Trophoblast cell (in vitro differentiated cells and primary cell): Measurements from ENCODE around the gene ZFAND2A.

ENCODE experiments used
- DNase-seq, 2 donors: peaks; one replicate each; pipeline ENCODE4 v3.0.0-alpha.2; 2016
- H2AFZ ChIP-seq: 2 replicates; pipeline ENCODE4 v1.6.1; 2013; ENCODE audit warnings: low read length, moderate library complexity, mild to moderate bottlenecking; ENCODE audit not compliant: insufficient read depth, poor library complexity
- H2AK5ac ChIP-seq: 2 replicates; pipeline ENCODE4 v1.6.1; 2013; ENCODE audit warnings: mild to moderate bottlenecking, low read length
- H2BK120ac ChIP-seq: 2 replicates; pipeline ENCODE4 v1.6.1; 2013; ENCODE audit warnings: low read length, mild to moderate bottlenecking, moderate library complexity; ENCODE audit not compliant: insufficient read depth, poor library complexity
- H2BK12ac ChIP-seq: 2 replicates; pipeline ENCODE4 v1.6.1; 2013; ENCODE audit warnings: mild to moderate bottlenecking, low read length, moderate library complexity
- H2BK5ac ChIP-seq: 2 replicates; pipeline ENCODE4 v1.6.1; 2013; ENCODE audit warnings: low read length, low read depth, moderate library complexity, mild to moderate bottlenecking; ENCODE audit not compliant: poor library complexity
- H3K14ac ChIP-seq: 2 replicates; pipeline ENCODE4 v1.6.1; 2013; ENCODE audit warnings: mild to moderate bottlenecking, low read length
- H3K18ac ChIP-seq: 2 replicates; pipeline ENCODE4 v1.6.1; 2013; ENCODE audit warnings: mild to moderate bottlenecking, low read length
- H3K23ac ChIP-seq: 2 replicates; pipeline ENCODE4 v1.6.1; 2013; ENCODE audit warnings: low read length
- H3K27ac ChIP-seq: 2 replicates; pipeline ENCODE4 v1.5.1; 2013; ENCODE audit warnings: low read depth, mild to moderate bottlenecking, inconsistent platforms, low read length, moderate library complexity
- H3K27me3 ChIP-seq: 2 replicates; pipeline ENCODE4 v1.6.1; 2013; ENCODE audit warnings: inconsistent platforms, mild to moderate bottlenecking, low read length, moderate library complexity; ENCODE audit not compliant: insufficient read depth
- H3K36me3 ChIP-seq, 2 experiments: 1 replicate in 1 of 2; 2 replicates in 1 of 2; pipeline ENCODE4 v1.6.1; 2013; ENCODE audit warnings: low read length in 2 of 2, mild to moderate bottlenecking in 2 of 2, moderate library complexity in 1 of 2; ENCODE audit not compliant: insufficient read depth in 2 of 2, control insufficient read depth in 1 of 2
- H3K4ac ChIP-seq: 2 replicates; pipeline ENCODE4 v1.6.1; 2013; ENCODE audit warnings: low read depth, mild to moderate bottlenecking, low read length, moderate library complexity
- H3K4me1 ChIP-seq, 2 experiments: 1 replicate in 1 of 2; 2 replicates in 1 of 2; pipeline ENCODE4 v1.6.1; 2013; ENCODE audit warnings: low read length in 2 of 2, mild to moderate bottlenecking in 2 of 2, moderate library complexity in 1 of 2; ENCODE audit not compliant: insufficient read depth in 2 of 2, control insufficient read depth in 1 of 2
- H3K4me2 ChIP-seq: 2 replicates; pipeline ENCODE4 v1.6.1; 2013; ENCODE audit warnings: inconsistent platforms, mild to moderate bottlenecking, low read length, moderate library complexity
- H3K4me3 ChIP-seq: 2 replicates; pipeline ENCODE4 v1.5.1; 2013; ENCODE audit warnings: mild to moderate bottlenecking, low read depth, low read length, inconsistent platforms
- H3K79me1 ChIP-seq: one replicate; pipeline ENCODE4 v1.6.1; 2013; ENCODE audit warnings: low read length
- H3K79me2 ChIP-seq: 2 replicates; pipeline ENCODE4 v1.6.1; 2013; ENCODE audit warnings: low read length, mild to moderate bottlenecking; ENCODE audit not compliant: control insufficient read depth, insufficient read depth, poor library complexity
- H3K9ac ChIP-seq: 2 replicates; pipeline ENCODE4 v1.6.1; 2013; ENCODE audit warnings: mild to moderate bottlenecking, low read length
- H3K9me3 ChIP-seq: 2 replicates; pipeline ENCODE4 v1.6.1; 2013; ENCODE audit warnings: low read depth, mild to moderate bottlenecking, control low read depth, inconsistent platforms, low read length; ENCODE audit not compliant: insufficient read depth
- H4K12ac ChIP-seq: 2 replicates; pipeline ENCODE4 v1.6.1; 2013; ENCODE audit warnings: low read depth, mild to moderate bottlenecking, low read length, moderate library complexity
- H4K8ac ChIP-seq: 2 replicates; pipeline ENCODE4 v1.6.1; 2013; ENCODE audit warnings: low read depth, mild to moderate bottlenecking, low read length, moderate library complexity
- H4K91ac ChIP-seq: one replicate; pipeline ENCODE4 v1.6.1; 2013; ENCODE audit warnings: low read depth, mild to moderate bottlenecking, low read length, moderate library complexity
- WGBS: extraction: QIAGEN DNeasy Blood & Tissue Kit; methylation state at CpG from one replicate; pipeline ENCODE4 v1.1.7; 2013; ENCODE audit warnings: missing lambda C conversion rate; ENCODE audit not compliant: insufficient read length, insufficient coverage; ENCODE audit errors: extremely low coverage; 5-methylcytosine and 5-hydroxymethylcytosine counted together

ZFAND2A gene

GRCh38 chr7:1105189-1105588 lies 54.8 kb downstream of the ZFAND2A start:
- no peaks in the 10 kb centered on the region for H3K9me3 ChIP-seq
- no peak overlapping the region for H4K12ac ChIP-seq

GRCh38 chr7:1104516-1105179 lies 55.3 kb downstream of the ZFAND2A start:
- no peak overlapping the region for H3K14ac ChIP-seq
- H2AK5ac ChIP-seq = no peak overlapping the region
- H3K4me2 ChIP-seq = no peak overlapping the region
- H3K18ac ChIP-seq = no peak overlapping the region
- H3K36me3 ChIP-seq = peaks cover 0 to 9% of the 10 kb centered on the region in 2 experiments
- no peak overlapping the region for H3K4ac ChIP-seq
- peaks cover 3% of the 10 kb centered on the region for H3K79me2 ChIP-seq
- H3K23ac ChIP-seq = no peak overlapping the region
- H4K8ac ChIP-seq = no peak overlapping the region
- DNase-seq = no peak
- no peak overlapping the region for H3K9ac ChIP-seq
- no peak overlapping the region for H3K4me3 ChIP-seq
- H3K27me3 ChIP-seq = no peaks in the 10 kb centered on the region
- no peak overlapping the region for H4K91ac ChIP-seq
- no peak overlapping the region for H2BK5ac ChIP-seq
- no CpG with 5 or more reads among the region's 13 CpGs for WGBS
- no peak overlapping the region for H2AFZ ChIP-seq
- H2BK12ac ChIP-seq = no peak overlapping the region
- H3K79me1 ChIP-seq = peaks cover 6% of the 10 kb centered on the region
- H3K9me3 ChIP-seq = no peaks in the 10 kb centered on the region
- no peak overlapping the region for H2BK120ac ChIP-seq
- H3K4me1 ChIP-seq = peaks cover 19 to 21% of the 10 kb centered on the region in 2 experiments
- H4K12ac ChIP-seq = no peak overlapping the region
- H3K27ac ChIP-seq = no peak overlapping the region

More at GRCh38 chr7:1105189-1105588, 54.8 kb downstream of the ZFAND2A start:
- Histone ChIP-seq H4K91ac (no peak overlapping the region), H3K4me3 (no peak overlapping the region), H3K79me2 (peaks cover 3% of the 10 kb centered on the region), H3K79me1 (peaks cover 6% of the 10 kb centered on the region), H4K8ac (no peak overlapping the region), H3K18ac (no peak overlapping the region), H3K4me2 (no peak overlapping the region), H3K4me1 (peaks cover 16 to 17% of the 10 kb centered on the region in 2 experiments), H3K9ac (no peak overlapping the region), H3K14ac (no peak overlapping the region), H2AK5ac (no peak overlapping the region), H3K4ac (no peak overlapping the region), H2AFZ (no peak overlapping the region), H3K23ac (no peak overlapping the region), H3K36me3 (peaks cover 0 to 9% of the 10 kb centered on the region in 2 experiments), H2BK5ac (no peak overlapping the region), H3K27ac (no peak overlapping the region), H3K27me3 (no peaks in the 10 kb centered on the region), H2BK120ac (no peak overlapping the region), H2BK12ac (no peak overlapping the region)
- DNase-seq = no peak
- no CpG with 5 or more reads among the region's 11 CpGs for WGBS

- DNase-seq = no peak
- no CpG with 5 or more reads among the region's 21 CpGs for WGBS
- Histone ChIP-seq H3K9ac (no peak overlapping the region), H3K9me3 (no peaks in the 10 kb centered on the region), H4K91ac (no peak overlapping the region), H3K4me1 (peaks cover 18 to 19% of the 10 kb centered on the region in 2 experiments), H3K27me3 (no peaks in the 10 kb centered on the region), H2AFZ (no peak overlapping the region), H2BK12ac (no peak overlapping the region), H2BK5ac (no peak overlapping the region), H4K8ac (no peak overlapping the region), H3K79me2 (peaks cover 3% of the 10 kb centered on the region), H2BK120ac (no peak overlapping the region), H3K14ac (no peak overlapping the region), H3K18ac (peak overlapping the region; percentile 14), H3K4me2 (no peak overlapping the region), H3K4ac (no peak overlapping the region), H3K27ac (no peak overlapping the region), H3K4me3 (no peak overlapping the region), H2AK5ac (no peak overlapping the region), H3K36me3 (peaks cover 0 to 9% of the 10 kb centered on the region in 2 experiments), H4K12ac (no peak overlapping the region), H3K79me1 (peaks cover 6% of the 10 kb centered on the region), H3K23ac (no peak overlapping the region)
These were observed 56.0 kb downstream of the ZFAND2A start for GRCh38 chr7:1103789-1104515.

GRCh38 chr7:1103009-1103788 lies 56.8 kb downstream of the ZFAND2A start:
- Histone ChIP-seq H3K4me3 (no peak overlapping the region), H2BK5ac (no peak overlapping the region), H3K4ac (no peak overlapping the region), H4K91ac (no peak overlapping the region), H4K8ac (no peak overlapping the region), H3K79me1 (peaks cover 6% of the 10 kb centered on the region), H3K23ac (no peak overlapping the region), H3K4me1 (peaks cover 18 to 19% of the 10 kb centered on the region in 2 experiments), H3K14ac (no peak overlapping the region), H3K18ac (no peak overlapping the region), H2BK12ac (no peak overlapping the region), H2AFZ (no peak overlapping the region), H2BK120ac (no peak overlapping the region), H2AK5ac (no peak overlapping the region), H3K79me2 (peaks cover 3% of the 10 kb centered on the region), H3K36me3 (peaks cover 4 to 12% of the 10 kb centered on the region in 2 experiments), H3K9me3 (peaks cover 4% of the 10 kb centered on the region), H4K12ac (no peak overlapping the region), H3K27ac (no peak overlapping the region), H3K4me2 (no peak overlapping the region), H3K27me3 (no peaks in the 10 kb centered on the region), H3K9ac (no peak overlapping the region)
- DNase-seq = no peak
- WGBS = no CpG with 5 or more reads among the region's 34 CpGs
